ENCODE data around the gene IGFBP2.

The IGFBP2 gene

DNA sequence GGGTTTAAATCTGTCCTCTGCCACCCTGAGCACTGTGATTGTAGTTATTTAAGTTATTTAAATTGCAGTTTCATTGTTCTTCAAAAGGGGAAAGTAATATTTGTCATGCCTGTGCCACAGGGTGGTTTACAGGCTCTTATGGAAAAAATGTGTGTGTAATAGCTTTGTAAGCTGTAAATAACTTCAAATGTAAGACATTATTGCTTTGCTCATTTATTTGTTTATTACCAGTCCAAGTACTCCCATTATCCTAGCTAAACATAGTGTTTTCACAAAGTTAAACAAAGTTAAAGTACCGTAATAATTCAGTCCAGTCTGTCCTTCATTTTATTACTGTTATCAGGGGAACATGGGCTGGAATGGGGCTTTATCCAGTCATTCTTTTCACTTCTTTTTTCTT lies 43.4 kb upstream of the IGFBP2 start:
- no peaks in the 10 kb centered on the region for H3K36me3 ChIP-seq
- no peaks in the 10 kb centered on the region for H3K27me3 ChIP-seq
- TF ChIP-seq, protein P1, sequence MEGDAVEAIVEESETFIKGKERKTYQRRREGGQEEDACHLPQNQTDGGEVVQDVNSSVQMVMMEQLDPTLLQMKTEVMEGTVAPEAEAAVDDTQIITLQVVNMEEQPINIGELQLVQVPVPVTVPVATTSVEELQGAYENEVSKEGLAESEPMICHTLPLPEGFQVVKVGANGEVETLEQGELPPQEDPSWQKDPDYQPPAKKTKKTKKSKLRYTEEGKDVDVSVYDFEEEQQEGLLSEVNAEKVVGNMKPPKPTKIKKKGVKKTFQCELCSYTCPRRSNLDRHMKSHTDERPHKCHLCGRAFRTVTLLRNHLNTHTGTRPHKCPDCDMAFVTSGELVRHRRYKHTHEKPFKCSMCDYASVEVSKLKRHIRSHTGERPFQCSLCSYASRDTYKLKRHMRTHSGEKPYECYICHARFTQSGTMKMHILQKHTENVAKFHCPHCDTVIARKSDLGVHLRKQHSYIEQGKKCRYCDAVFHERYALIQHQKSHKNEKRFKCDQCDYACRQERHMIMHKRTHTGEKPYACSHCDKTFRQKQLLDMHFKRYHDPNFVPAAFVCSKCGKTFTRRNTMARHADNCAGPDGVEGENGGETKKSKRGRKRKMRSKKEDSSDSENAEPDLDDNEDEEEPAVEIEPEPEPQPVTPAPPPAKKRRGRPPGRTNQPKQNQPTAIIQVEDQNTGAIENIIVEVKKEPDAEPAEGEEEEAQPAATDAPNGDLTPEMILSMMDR (IDR thresholded peaks at IDR 0.05) = no peak
- no peak overlapping the region for H3K27ac ChIP-seq
- H3K9me3 ChIP-seq = no peaks in the 10 kb centered on the region
- H3K4me1 ChIP-seq (ENCODE audit: control insufficient read depth in 1 of 2, insufficient read depth in 1 of 2, low read depth in 1 of 2, low read length in 1 of 2) = no peaks in the 10 kb centered on the region
- H3K4me3 ChIP-seq (ENCODE audit: low read depth in 1 of 2, low read length in 1 of 2) = no peak overlapping the region

DNA sequence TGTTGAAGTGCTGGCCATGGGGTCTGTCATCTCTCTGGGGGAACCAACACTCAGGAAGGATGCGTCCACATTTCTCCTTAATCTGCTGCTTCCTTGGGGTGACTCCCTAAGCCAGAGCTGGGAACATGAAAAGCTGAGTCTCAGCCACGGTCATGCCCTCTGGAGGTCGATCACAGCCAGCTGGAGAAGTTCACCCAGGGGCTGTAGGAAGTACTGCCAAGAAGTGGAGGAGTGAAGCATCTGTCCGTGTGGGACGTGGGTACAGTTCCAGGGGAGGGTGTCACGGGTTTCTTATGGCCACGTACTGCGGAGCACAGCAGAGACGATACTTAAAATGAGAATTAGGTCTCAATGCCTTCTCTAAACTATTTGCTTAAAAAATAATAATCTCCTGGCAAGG lies 42.4 kb upstream of the IGFBP2 start:
- Histone ChIP-seq H3K4me1 (ENCODE audit: control insufficient read depth in 1 of 2, insufficient read depth in 1 of 2, low read depth in 1 of 2, low read length in 1 of 2) (no peaks in the 10 kb centered on the region), H3K27ac (no peak overlapping the region), H3K9me3 (no peaks in the 10 kb centered on the region), H3K4me3 (ENCODE audit: low read depth in 1 of 2, low read length in 1 of 2) (no peak overlapping the region), H3K27me3 (no peaks in the 10 kb centered on the region), H3K36me3 (no peaks in the 10 kb centered on the region)
- TF ChIP-seq, protein P1 (IDR thresholded peaks at IDR 0.05) = no peak

DNA sequence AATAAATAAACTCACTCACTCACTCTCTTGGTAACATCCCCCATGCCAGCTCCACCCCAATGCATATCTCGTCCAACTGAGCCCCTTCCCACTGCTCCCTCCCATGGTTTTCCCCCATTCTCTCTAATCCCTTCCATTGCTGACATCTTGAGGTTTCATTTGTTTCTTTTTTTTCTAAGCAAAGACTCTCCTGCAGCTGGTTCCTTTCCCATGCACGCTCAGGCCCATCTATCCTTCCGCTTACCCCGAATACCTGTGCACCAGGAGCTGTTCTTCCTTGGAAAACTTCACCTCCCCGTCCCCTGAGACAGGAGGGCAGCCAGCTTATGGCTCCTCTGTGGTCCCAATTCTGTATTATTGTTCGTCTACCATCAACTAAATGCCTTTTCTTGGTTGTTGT lies 41.7 kb upstream of the IGFBP2 start:
- H3K4me3 ChIP-seq (ENCODE audit: low read depth in 1 of 2, low read length in 1 of 2) = no peak overlapping the region
- H3K9me3 ChIP-seq = no peaks in the 10 kb centered on the region
- TF ChIP-seq, protein P1 (IDR thresholded peaks at IDR 0.05) = no peak
- H3K4me1 ChIP-seq (ENCODE audit: control insufficient read depth in 1 of 2, insufficient read depth in 1 of 2, low read depth in 1 of 2, low read length in 1 of 2) = no peaks in the 10 kb centered on the region
- H3K27me3 ChIP-seq = no peaks in the 10 kb centered on the region
- H3K27ac ChIP-seq = no peak overlapping the region
- H3K36me3 ChIP-seq = no peaks in the 10 kb centered on the region

DNA sequence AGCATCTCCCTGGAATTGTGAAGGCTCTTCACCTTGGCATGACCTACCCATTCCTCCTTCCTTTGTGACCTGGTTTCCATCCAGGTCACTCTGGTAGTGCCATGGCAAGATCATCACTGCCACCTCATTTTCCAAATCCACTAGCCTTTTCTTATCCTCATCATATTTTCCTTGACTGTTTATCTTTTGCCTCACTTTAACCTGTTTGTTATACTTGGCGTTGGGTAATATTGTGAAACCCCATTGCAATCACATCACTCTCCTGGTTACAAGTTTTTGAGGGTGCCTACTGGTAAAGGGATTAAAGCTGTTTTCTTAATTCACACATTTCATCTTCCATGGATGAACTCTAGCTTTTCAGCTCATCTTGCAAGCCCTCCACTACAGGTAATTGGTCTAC lies 39.1 kb upstream of the IGFBP2 start:
- Histone ChIP-seq H3K27me3 (no peaks in the 10 kb centered on the region), H3K4me1 (ENCODE audit: control insufficient read depth in 1 of 2, insufficient read depth in 1 of 2, low read depth in 1 of 2, low read length in 1 of 2) (no peaks in the 10 kb centered on the region), H3K9me3 (no peaks in the 10 kb centered on the region), H3K27ac (no peak overlapping the region), H3K36me3 (no peaks in the 10 kb centered on the region), H3K4me3 (ENCODE audit: low read depth in 1 of 2, low read length in 1 of 2) (no peak overlapping the region)
- TF ChIP-seq, protein P1 (IDR thresholded peaks at IDR 0.05) = no peak

DNA sequence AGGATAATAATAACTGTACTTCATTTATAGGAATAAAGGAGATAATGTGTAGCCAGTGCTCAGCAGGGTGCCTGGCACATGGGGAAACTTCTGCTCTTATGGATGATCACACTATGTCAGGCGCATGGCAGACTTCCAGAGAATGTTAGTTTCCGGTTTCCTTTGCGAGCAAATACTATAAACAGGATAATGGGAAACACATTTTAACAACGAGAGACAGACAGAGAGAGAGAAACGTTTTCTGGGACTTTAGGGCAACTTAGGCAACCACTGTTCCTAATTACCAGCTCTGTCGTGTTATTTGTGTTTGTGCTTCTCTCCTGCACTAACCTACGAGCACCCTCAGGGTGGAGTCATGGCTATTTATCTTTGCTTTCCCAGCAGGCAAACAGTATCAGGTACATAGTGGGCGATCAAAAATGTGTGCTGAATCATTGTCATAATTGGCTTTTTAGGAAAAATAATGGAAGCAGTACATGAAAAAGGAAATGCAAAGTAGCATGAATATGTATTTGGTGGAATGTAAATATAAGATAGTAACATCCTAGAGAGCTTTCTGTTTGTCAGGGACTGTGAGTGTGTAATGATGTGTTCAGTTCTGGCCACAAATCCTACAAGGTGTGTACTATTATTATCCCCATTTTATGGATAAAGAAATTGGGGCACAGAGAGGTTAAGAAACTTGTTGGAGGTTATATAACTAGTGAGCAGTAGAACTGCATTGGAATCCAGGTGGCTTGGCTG lies 36.8 kb upstream of the IGFBP2 start:
- Histone ChIP-seq H3K27me3 (no peaks in the 10 kb centered on the region), H3K4me3 (ENCODE audit: low read depth in 1 of 2, low read length in 1 of 2) (no peak overlapping the region), H3K9me3 (no peaks in the 10 kb centered on the region), H3K4me1 (ENCODE audit: control insufficient read depth in 1 of 2, insufficient read depth in 1 of 2, low read depth in 1 of 2, low read length in 1 of 2) (no peaks in the 10 kb centered on the region), H3K36me3 (no peaks in the 10 kb centered on the region), H3K27ac (no peak overlapping the region)
- TF ChIP-seq, protein P1 (IDR thresholded peaks at IDR 0.05) = no peak

Measured in neutrophil (primary cell).